Fibroblast of gingiva (primary cell): ENCODE measurements around the gene WNT3.
"Not testable (repeated sequence)": the region's sequence is repeated elsewhere in the genome, so short reads cannot be mapped to it uniquely, and the experiment has no call there.

ENCODE experiments used
- DNase-seq: peaks from one replicate; pipeline ENCODE4 v3.0.0-alpha.2; 2011; ENCODE audit warnings: low read depth

Gene WNT3

DNA sequence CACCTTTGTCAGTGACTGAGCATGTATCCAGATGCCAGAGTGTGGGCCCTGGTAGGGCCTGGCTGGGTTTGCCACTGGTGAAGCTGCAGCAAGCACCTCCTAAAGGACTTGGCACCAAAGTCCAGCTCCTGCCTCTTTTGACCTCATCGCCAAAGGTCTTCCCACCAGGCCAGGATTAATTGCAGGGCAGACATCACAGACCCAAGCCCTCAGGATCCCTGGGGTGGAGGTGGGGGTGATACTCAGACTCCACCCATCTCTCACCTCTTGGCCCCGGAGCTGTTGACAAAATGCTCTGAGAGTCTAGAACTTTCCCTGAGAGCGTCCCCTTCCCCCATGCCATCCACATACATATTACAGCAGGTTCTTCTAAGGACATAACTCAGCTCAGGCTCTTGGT is 4.6 kb downstream of the WNT3 start:
- no peak for DNase-seq

DNA sequence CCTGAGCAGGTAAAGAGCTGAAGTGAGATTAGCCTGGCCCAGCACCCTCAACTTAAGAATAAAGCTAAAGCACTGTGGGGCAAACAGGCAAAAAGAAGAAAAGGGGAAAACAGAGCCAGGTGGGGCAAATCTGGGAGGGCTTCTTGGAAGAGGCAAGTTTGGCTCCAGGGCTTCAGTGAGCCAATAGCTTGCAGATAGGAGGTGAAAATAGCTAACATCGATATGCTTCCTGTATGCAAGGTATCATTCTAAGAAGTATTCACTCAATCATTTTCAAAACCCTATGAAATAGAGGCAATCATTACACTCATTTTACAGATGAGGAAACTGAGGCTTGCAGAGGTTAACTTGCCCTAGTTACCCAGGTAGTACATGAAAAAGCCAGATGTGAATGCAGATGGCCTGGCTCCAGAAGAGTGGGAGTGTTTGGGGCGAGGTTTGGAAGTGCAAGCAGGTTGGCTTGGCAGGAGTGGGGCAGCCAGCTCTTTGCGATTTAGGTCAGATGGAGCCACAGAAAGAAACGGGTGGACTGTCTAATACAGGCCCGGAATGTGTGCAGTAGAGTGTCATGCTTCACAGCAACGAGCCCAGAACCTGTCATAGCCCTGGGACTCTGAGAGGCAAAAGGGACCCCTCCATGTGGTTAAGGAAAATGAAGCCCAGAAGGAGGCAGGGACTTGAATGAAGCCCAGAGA is 5.7 kb downstream of the WNT3 start:
- DNase-seq: no peak

DNA sequence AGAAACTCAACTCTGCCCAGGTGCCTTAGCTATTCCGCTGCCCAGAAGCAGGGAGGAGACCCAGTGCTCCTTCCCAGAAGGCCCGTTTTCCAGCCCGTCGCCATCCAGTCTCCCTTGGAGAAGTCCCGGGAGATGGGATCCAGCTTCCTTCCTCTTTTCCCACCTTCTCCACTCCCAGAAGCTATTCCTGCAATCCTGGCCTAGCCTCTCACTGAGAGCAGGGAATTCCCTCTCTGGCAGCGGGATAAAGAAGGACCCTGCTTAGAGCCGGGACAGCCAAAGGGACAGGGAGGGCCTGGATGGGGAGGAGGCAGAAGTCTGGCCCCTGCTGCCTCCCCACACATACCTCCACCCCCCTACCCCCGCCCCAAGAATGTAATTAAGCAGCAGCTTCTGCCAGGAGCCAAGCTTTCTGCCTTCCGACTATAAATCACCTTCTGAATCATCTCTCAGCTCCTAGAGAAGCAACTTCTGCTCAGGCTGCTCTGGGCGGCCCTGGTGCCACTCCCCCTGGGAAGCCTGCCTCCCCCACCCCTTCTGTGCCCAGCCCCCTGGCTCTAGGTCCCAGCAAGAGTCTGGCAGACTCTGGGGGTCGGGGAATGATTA is 6.4 kb downstream of the WNT3 start:
- no peak for DNase-seq

DNA sequence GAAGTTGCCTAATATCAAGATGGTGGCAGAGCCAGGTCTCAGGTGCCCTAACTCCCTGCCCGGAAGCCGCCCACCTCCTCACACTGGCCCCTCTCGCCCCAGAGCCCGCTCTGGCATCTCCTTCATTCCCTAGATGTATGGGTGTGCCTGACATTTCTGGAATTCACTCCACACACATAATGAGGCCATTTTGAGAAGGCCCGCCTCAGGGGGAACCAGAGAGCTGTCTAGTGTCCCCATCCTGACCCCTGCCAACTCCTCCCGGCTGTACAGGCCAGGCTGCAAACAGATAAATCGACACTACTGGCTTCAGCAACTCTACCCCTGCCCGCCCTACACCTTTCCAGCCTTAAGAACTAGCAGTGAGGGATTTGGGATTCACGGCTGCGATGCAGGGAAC is 7.7 kb downstream of the WNT3 start:
- DNase-seq: no peak

- no peak for DNase-seq
These were observed 9.4 kb downstream of the WNT3 start for GRCh38 chr17:46809110-46809571.

GRCh38 chr17:46805771-46806170 is 12.7 kb downstream of the WNT3 start:
- no peak for DNase-seq

DNA sequence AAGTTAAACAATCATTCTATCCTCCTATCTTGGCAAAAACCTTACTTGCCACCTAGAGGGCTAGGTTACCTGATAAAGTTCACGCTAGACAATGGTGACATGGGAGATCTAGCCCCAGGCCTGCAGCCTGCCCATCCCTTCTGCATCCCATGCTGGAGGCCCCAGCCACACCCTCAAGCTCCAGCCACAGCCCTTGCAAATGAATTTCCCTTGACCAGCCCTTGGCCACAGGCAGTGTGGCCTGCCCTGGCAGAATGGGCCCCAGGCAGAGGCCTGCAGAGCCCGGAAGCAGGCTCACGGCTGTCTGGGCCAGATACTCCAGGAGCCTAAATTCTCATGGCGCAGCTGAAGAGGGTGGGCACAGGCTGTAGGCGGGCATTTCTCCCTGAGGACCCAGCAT is 14.9 kb downstream of the WNT3 start:
- no peak for DNase-seq

GRCh38 chr17:46802800-46803199 is 15.7 kb downstream of the WNT3 start:
- DNase-seq: no peak

DNA sequence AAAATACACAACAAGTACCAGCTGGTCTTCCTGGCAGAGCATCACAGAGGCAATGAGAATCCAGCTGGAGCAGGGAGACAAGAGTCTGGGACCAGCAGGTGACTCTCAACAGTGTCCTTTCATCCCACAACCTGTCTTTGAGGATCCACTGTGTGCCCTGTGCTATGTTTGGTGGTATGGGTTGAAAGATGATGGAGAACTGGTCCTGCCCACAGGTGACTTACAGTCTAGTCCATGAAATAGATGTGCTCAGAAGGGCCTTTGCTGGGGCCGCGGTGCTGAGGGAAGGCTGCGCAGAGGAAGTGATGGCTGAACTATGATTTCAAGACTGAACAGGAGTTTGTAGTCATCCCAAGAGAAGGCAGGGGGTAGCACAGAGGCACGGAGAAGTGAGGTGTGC is 17.9 kb downstream of the WNT3 start:
- DNase-seq: no peak

DNA sequence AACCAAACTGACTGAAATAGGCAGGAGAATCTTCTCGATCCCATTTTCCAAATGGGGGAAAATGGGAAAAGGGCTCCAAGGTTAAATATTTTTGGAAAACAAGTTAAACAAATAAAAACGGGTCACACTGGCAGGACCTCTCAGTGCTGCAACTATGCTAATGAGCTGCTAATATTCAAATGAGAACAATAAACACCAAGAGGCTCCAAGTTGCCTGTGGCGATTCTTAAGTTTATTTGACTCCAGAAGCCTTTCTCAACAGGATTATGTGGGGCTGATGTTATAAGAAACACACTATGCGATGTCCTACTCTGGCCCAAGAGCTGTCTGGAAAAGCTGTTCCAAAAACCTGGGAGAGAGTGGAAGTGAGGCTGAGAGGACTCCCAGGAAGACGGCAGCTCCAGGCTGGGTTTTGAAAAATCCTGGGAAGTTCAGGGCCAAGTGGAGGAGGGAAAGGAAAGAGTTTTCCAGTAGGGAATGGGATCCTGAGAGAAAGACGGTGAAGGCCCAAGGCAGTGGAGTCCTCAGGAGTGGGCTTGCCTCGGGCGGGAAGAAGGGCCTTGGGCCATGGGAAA is 21.4 kb downstream of the WNT3 start:
- DNase-seq: no peak

DNA sequence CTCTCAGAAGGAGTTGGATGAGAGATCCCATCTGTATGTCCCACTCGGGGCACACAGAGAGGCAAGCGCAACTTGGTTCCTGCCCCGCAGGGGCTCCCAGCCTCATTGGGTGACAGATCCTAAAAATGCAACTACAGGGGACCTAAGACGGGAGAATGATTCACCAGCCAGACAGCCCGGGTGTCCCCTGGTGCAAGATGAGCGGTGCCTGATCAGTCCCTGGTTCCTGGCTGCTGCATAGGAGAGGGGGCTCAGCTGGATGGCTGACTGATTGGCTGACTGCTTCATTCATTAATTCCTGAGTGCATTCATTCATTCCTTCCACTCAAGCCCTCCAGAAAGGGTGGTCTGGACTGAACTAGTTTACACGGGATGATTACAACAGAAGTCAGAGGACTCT is 22.0 kb downstream of the WNT3 start:
- DNase-seq: no peak

GRCh38 chr17:46796084-46796483 is 22.4 kb downstream of the WNT3 start:
- no peak for DNase-seq

GRCh38 chr17:46795379-46795952 is 23.0 kb downstream of the WNT3 start:
- no peak for DNase-seq

GRCh38 chr17:46794318-46794717 is 24.2 kb downstream of the WNT3 start:
- no peak for DNase-seq

DNA sequence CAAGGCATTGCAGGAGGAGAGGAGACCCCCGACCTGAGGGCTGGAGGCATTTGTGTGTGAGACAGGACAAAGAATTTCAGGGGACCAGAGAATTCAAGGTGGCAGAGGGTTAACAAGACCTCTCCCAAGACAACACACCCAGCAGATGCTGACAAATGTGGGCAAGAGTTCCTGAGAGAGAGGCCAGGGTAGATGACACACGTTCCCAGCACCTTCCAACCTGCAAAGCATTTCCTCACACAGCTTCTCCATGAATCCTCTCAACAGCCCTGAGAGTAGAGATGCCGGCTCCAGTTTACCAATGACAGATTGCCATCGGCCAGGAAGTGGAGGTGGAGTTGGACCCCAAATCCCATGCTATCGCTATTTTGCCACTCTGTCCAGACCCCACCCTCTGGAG is 25.0 kb downstream of the WNT3 start:
- no peak for DNase-seq

DNA sequence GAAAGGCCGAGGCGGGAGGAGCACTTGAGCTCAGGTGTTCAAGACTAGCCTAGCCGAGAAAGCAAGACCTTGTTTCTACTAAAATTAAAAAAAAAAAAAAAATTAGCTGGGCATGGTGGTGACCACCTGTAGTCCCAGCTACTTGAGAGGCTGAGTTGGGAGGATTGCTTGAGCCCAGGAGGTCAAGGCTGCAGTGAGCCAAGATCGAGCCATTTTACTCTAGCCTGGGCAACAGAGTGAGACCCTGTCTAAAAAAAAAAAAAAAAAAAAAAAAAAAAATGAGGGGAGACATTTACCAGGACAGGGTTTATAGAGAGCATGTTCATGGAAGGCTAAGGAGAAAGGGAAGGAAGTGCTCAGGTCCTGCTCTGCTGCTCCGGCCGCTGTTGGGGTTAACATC is 25.5 kb downstream of the WNT3 start:
- not testable (repeated sequence) for DNase-seq

DNA sequence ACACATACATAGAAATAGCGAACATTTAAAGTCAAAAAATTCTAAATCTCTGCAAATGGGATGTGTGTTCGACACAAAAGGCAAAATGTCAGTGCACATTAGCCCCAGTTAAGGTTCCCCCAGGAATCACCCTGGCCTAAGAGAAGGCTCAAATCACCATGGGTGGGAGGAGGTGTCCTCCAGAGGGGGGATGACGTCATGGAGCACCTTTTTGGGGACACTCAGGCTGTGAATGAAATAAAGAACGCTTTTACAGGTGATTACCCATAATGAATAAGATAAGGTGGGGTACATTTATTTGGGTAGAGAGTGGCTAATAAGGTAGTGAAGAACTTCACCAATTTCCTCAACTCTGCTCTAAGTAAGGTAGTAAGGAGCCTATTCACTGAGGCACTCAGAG is 26.4 kb downstream of the WNT3 start:
- no peak for DNase-seq

DNA sequence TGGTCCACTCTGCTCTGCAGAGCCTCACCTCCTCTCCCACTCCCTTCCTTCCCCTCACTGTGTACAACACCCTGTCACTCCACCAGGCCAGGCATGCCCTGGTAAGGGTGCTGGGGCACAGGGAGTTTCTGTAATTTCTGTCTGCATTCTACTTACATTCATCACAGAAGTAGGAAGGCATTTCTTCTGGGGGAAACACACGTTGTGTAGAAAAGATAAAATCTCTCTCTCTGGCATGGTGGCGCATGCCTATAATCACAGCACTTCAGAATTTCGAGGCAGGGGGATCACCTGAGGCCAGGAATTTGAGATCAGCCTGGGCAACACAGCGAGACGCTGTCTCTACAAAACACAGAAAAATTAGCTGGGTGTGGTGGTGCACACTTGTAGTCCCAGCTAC is 27.0 kb downstream of the WNT3 start:
- no peak for DNase-seq

- no peak for DNase-seq
These were observed 28.3 kb downstream of the WNT3 start for GRCh38 chr17:46790216-46790615.

DNA sequence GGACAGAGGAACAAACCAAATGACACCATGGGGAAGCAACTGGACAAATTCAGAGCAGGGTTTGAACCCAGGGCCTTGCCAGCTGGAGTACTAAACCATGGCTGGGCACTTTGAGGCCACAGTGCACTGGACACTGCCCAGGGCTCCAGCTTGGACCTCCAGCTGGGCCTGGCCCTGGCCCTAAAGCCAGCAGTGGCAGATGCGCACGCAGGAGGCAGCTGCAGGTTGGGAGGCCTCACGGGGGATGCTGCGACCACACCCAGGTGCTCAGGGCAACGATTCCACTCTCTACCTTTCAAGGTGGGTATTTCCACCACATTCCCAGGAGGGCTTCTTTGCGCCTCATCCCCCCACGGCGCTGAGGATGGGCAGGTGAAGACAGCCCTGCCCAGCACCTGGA is 28.9 kb downstream of the WNT3 start:
- DNase-seq: no peak

DNA sequence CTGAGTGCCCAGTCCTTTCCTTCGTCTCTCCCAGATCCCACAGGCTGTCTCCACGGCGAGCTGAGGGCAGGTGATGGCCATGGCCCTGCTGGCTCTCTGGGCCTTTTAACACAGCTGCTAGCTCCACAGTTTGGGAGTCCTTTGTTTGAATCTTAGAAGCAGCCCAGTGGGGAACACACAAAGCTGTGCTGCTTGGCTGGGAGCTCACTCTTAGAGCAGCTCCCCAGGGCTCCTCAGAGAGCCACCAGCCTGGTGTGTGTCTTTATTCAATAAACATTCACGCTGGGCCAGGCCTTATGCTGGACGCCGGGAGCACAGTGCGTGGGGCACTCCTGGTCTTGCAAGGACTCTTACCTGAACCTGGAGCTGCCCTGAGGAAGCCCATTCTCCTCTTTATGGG is 29.7 kb downstream of the WNT3 start:
- DNase-seq: no peak

DNA sequence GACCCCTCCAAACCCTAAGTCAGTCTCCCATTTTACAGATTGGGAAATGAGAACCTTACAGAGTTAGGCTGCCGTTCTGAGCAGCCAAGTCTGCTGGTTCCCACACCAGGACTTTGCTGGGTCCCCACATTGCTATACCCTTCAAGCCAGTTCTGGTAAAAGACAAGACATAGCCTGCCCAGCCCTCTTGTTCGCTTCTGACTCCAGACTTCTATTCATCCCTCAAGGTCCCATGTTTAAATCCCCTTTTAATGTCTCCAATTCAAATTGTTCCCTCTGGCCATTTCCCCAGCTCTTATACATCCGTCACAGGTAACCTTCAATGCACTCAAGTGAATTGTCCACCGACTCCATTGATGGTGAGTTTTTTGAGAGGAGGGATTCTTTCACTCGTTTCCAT is 30.2 kb downstream of the WNT3 start:
- no peak for DNase-seq

DNA sequence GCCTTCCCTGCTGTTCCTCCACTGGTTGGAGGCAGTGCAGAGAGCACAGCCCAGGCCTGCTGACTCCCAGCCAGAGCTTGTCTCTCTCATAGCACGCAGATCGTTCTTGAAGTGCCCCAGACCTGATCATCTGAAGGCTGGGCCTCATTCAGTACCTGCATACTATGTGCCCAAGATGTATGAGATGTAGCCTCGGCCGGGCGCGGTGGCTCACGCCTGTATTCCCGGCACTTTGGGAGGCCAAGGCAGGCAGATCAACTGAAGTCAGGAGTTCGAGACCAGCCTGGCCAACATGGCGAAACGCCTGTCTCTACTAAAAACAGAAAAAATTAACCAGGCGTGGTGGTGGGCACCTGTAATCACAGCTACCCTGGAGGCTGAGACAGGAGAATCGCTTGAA is 31.0 kb downstream of the WNT3 start:
- DNase-seq: no peak
